GM19397 (cell line): Measurements from ENCODE around the gene RPAP2.
A peak's percentile ranks its signal among the peaks of the same experiment; 100 is the strongest.
"Not testable (repeated sequence)": the region's sequence is repeated elsewhere in the genome, so short reads cannot be mapped to it uniquely, and the experiment has no call there.

Experiments
- ATAC-seq: cut with Tn5 transposase; IDR thresholded peaks from one replicate; pipeline ENCODE4 v1.9.1; 2021; ENCODE audit warnings: mild to moderate bottlenecking, moderate library complexity; ENCODE audit not compliant: unreplicated experiment

Gene RPAP2

DNA sequence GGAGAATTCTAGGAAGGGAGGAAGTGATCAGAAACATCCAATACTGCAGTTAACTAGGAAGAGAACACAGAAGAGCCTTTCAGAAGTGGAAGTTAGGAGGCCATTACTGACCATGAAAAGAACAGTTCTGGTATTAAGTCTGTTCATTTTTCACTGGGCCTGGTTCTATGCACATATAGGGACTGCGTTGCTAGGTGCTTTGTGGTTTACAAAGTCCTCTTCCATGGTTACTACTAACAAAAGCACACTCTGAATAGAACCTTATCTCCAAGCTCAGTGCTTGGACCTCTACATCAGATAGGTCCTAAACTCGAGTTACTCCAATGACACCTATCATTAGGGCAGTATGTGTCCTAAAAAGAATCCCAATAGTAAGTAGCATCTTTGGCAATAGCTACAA, 75.4 kb downstream of the RPAP2 start:
- no peak for ATAC-seq

DNA sequence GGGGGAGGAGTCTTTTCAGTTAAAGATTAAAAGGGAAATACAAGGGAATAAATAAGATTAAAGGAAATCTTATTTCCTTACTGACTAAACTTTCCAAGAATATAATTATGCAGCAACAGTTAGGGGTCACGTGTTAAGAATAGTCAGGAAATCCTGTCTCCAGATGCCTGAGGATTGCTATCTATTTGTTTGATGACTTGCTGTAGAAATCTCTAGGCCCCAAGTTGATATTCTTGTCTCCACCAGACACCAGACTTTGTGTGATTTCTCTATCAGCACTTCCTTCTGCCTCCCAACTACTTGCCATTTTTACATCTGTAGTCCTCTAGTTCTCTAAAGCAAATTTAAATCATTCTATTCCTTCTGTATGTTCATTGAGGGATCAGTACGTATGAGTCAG, 77.5 kb downstream of the RPAP2 start:
- ATAC-seq = no peak

DNA sequence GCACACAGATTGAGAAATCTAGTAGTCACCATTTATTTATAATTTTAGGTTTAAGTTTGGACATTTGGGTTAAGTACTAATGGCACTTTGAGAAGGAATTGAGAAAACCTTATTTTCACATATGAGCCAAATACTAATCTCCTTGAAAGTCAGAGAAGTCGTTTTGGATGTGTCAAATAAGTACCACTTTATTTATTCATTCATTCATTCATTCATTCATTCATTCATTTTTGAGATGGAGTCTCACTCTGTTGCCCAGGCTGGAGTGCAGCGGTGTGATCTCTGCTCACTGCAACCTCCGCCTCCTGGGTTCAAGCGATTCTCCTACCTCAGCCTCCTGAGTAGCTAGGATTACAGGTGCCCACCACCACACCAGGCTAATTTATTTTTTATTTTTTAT, 79.1 kb downstream of the RPAP2 start:
- not testable (repeated sequence) for ATAC-seq

DNA sequence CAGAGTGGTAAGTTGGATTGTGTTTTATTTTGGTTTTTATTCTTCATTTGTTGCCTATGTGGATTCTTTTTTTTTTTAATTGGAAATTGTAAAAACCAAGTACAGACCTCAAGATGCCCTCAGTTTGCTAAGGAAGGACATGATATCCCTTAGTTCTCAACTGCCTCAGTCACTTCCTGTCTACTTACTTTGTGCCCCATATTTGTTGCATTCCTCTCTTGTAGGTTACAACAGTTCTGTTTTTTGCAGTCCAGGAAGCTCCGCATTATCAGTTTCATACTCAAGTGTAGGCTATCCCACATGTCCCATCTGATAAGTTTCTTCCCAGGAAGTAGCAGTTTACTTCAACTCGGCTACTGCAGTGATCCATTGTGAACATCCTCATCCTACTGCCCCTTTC, 82.0 kb downstream of the RPAP2 start:
- ATAC-seq = no peak

DNA sequence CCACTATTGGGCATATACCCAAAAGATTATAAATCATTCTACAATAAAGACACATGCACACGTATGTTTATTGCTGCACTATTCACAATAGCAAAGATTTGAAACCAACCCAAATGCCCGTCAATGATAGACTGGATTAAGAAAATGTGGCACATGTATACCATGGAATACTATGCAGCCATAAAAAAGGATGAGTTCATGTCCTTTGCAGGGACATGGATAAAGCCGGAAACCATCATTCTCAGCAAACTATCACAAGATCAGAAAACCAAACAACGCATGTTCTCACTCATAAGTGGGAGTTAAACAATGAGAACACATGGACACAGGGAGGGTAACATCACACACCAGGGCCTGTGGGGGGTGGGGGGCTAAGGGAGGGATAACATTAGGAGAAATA, 95.1 kb downstream of the RPAP2 start:
- ATAC-seq = not testable (repeated sequence)

DNA sequence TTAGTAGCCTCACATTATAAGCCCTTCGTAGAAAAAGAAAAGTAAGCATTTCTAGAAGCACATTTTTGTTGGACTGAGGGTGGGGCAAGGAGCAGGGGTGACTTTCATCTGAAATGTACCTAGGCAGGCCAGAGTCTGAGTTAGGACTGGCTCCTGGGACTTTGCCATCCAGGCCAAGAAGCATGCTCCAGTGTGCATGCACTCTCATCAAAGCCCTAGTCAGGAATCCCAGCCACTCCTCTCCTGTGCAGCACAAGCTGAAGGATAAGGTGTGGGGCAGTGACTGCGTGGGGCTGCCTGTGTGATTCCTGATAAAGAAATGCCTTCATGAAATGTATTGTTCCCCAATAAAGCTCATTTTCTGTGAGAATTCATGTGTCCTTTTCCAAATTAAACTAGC, 99.7 kb downstream of the RPAP2 start:
- ATAC-seq = no peak

DNA sequence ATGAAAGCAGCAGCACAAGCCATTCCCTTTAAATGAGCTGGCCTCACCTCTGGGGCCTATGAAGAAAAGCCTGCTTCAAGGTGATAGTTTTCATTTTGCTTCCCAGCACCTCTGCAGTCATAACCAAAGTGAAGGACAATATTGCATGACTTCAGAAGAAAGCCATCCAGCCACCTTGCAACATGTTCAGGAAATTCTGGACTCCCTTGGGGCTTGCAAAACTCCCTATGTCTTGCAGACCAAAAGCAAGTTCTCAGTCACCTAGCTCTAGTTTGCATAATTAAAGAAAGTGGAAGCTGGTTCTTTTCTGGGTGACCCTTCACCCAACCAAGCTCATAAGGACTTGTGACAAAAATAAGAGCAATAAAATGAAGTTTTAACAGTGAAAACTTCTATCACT, 100.2 kb downstream of the RPAP2 start:
- ATAC-seq = peak; percentile 92

DNA sequence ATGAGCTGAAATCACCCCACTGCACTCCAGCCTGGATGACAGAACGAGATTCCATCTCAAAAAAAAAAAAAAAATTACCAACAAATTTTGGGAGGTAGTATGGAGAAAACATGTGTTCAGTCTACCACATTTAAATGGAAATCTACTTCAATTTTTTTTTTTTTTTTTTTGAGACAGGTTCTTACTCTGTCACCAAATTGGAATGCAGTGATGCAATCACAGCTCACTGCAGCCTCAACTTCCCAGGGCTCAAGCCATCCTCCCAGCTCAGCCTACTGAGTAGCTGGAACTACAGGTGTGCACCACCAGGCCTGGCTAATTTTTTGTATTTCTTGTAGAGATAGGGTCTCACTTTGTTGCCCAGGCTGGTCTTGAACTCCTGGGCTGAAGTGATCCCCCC, 105.8 kb downstream of the RPAP2 start:
- no peak for ATAC-seq

DNA sequence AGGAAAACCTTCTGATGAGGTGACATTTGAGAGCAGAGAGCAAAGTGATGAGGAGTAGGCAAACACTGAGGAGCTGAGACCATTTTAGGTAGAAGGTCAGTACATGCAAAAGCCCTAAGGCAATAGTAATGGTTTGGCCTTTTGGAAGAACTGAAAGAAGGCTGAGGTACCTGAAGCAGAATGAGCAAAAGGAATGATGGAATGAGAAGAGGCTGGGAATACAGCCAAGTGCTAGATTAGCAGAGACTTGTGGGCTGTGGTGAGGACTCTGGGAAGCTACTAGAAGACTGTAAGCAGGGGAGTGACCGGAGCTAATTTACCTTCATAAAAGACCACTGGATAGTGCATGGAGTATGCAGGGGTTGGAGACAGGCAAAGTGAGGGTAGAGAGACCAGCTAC, 110.0 kb downstream of the RPAP2 start:
- ATAC-seq = no peak

DNA sequence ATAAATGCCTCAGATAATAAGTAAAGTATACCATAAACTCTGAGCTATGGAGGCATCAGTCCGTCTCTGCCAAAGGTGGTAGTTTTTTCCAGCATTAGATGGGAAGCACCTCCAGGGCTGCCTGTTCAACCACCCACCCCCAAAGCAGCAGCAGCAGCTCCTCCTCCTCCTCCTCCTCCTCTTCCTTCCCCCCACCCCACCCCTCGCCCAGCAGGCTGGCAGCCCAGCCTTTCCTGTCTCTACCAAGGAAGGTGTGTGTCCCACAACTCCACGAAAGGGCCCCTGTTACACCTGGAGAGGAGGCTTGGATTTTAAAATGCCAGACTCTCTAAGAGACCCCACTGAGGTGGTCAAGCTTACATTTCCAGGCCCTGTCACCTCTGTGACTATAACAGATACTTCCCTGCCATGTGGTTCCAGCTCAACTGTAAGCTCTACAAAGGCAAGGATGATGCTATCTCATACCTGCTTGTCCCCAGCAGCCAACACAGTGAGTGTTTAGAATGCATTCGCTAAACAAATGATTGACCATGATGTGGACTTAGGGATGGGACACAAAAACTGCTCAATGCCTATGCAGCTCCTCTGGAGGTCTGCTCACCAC, 111.2 kb downstream of the RPAP2 start:
- no peak for ATAC-seq

DNA sequence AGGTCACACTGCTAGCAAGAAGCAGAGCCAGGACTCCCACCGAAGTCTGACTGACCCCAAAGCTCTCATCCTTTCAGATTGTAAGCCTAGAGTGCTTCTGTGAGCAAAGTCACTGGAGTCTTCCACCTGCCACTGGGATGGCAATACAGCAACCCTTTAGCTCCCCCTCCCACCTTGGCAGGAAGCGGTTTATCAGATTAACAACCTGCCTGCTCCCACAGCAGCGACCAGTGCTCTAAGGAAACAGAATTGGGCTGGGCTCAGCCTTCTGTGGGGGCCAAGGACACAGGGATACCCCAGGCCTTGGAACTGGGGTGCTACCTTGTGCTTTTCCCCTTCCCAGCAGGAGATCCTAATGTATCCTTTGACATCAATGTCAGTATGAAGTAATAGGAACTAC, 111.8 kb downstream of the RPAP2 start:
- ATAC-seq = no peak

DNA sequence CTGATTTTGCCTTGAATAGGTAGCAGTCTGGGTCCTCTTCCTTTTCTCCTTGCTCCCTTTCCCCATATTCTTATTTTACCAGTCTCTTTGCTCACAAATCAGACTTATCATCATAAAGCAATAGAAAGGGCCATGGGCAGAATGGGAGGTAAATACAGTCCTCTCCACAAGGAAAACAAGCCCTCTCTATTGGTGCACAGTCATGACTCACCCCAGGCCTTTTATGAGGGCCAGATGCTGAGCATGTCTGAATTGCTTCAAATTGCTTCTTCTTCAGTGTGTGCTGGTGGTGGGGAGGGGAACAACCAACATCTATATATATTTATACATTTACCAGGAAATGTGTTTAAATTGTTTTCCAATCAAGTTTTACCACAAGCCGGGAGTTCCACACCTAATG, 112.7 kb downstream of the RPAP2 start:
- no peak for ATAC-seq

DNA sequence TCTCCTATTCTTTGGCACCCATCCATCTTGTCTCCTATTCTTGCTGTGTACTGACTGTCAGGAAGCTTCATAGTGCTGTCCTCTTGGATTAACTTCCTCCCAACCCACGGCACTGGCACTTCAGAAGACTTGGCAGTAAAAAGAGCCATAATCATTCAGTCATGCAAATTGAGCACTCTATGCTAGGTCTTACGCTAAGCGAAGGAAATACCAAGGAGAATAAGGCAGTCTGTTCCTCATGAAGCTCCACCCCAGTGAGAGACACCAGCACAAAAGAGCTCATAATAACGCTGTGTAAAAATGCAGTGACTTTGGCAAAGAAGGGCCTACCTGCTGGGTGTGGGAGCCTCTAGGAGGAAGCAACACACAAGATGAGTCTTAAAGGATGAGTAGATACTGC, 120.8 kb downstream of the RPAP2 start:
- ATAC-seq = no peak

DNA sequence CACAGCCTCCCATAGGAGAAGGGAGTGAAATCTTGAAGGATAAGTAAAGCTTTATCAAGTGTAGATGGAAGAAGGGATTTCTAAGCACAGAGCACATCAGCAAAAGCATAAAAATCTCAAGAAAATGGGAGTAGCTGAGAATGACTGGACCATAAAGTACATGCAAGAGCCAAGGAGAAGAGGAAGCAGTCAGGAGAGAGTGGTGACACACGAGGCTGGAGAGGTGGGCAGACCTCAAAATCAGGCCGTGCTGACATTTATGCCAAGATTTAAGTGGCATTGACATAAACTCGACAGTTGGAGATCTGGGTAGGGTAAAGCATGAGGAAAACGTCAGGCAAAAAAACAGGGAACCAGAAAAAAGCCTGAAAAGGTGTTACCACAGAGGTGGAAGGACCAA, 125.5 kb downstream of the RPAP2 start:
- no peak for ATAC-seq

DNA sequence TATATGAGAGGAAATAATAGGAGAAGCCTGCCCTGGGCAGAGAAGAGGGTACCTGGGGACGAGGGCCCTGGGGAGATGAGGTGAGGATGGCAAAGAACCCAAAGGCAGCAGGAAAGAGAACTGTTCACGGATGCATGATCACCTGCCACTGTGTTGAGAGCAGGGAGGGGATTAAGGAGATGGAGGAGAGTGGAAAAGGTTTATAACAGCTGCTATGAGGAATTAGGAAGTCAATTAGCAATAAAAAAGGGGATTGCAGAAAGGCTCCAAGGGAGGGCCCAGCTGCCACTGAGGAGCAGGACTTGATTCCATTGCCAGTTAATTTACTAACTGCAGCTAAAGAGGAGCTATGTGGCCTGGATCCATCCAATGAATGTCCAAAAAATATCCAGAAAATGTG, 126.8 kb downstream of the RPAP2 start:
- ATAC-seq = no peak

DNA sequence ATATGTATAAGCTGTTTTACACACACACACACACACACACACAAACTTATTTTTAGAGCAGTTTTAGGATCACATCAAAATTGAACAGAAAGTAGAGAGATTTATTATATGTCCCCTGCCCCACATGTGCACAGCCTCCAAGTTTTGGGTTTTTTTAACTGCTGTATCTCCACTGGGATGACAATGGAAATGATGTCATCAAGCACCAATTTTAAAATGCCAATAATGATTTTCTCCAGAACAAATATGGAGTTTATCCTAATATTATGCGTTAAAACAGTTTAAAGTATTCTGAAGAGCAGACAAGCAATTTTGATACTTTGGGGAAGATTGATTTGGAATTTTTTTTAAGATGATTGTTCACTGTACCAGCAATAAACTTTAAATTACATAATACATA, 131.2 kb downstream of the RPAP2 start:
- ATAC-seq = no peak

DNA sequence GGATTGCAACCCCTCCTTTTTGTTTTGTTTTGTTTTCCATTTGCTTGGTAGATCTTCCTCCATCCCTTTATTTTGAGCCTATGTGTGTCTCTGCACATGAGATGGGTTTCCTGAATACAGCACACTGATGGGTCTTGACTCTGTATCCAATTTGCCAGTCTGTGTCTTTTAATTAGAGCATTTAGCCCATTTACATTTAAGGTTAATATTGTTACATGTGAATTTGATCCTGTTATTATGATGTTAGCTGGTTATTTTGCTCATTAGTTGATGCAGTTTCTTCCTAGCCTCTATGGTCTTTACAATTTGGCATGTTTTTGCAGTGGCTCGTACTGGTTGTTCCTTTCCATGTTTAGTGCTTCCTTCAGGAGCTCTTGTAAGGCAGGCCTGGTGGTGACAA, 135.7 kb downstream of the RPAP2 start:
- ATAC-seq = not testable (repeated sequence)

DNA sequence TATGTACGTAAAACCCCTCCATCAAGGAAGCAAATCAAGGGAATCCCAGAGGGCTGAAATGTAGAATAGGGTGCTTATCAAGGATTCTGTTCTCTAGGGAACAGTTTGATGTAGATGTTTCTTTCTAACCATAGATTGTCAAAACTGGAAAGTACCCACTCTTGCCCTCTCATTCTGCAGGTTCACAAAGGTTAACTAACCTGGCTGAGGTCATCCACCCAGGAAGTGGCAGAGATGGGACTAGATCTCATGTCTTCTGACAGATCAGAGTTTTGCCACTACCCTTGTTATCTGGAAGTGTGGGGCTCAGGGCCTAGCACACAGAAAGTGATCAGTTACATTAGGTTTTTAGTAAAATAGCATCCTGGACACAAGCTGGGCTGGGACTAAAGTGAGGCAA, 140.4 kb downstream of the RPAP2 start:
- no peak for ATAC-seq

DNA sequence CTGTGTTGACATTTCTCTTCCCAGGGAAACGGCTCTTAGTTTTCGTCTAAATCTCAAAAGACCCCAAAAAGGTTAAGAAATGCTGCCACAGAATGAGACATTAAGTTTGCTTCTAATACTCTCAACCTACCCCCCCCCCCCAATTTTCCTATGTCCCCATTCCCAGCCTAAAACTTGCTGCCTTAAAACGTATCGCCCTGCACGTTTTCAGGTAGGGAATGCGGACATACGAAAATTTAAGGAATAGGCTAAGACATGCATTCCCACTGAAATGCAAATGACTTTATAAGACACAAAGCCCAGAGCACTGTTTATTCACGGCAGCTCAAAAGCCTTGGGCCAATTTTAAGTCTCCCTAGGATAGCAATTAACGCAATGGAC, 142.4 kb downstream of the RPAP2 start:
- no peak for ATAC-seq

DNA sequence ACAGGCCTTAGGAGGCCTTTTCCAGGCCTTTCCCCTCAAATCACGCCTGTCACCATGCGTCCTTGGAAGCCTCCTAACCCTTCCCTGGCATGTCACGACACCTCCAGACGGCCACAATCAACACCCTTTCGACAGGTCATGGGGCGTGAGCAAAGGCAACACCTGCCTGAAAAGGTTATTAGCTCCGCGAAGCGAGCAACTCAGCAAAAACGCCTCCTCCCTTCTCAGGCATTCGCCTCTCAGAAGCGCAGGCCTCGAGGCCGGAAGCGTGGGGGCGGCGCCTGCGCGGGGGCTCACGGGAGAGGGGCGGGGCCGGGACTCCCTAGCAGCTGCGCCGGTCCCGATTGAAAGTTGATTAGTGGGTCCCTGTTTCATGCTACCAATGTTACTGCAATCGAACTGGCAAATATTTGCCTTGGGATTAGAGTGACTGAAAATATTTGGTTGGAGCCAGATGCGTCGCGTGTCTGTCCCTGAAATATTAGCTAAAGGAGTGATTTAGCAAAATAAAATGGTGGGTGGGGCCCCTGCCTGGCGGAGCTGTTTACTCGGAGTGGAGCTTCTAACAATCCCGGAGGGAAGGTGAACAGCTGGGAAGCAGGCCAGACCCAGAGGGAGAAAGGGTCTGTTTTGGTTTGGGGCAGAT, 143.0 kb downstream of the RPAP2 start:
- no peak for ATAC-seq

DNA sequence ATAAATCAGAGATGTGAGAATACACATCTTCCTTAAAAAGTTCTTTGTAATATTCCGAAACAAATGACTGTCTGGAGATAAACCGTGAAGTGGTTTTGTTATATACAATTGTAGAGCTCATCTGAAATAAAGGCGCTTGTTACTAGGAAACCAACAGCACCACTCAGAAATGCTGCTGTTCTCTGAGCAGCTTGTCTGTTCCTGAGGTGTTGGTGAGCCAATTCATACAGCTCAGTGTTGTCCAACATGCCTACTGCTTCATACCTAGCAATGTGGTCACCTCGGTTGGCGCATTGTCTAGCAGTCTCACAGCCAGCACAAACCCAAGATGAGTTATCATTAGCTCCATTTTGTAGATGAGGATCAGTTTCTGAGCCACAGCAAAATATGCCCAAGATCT, 143.5 kb downstream of the RPAP2 start:
- ATAC-seq = no peak

DNA sequence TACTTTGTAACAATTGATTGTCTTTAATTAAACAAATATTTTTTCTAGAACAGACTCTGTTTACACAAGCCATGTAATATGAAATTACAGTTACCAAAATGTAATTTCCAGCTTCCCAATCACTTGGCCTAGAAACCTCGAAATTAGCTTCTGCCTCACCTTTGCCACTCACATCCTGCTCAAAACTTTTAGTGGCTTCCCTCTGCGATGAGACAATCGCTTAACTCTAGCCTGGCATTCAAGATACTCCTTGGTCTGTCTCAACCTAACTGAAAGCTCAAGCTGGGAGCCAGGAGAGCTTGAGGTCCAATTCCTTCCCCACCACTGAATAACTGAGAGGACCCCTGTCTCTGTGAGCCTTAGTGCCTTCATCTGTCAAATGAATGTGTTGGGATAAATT, 145.0 kb downstream of the RPAP2 start:
- ATAC-seq = no peak

DNA sequence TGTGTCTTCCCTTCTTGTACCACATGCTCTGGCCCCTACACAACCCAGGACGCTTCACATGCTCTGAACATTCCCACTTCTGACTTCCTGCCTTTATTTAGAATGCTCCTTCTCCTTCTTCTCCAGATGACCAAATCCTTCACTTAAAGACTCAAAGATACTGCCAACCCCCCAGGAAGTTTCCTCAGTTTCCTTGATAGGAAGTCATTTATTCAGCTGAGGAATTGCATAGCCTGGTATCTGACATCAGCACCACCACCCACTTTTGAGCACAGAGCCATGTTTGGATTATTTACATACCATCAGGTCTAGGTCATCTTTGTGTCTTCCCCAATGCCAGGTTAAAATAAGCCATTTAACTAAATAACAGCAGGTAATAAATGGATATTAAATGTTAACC, 145.5 kb downstream of the RPAP2 start:
- ATAC-seq = no peak
